GM19395 (cell line): Measurements from ENCODE around the gene ITM2C.

ENCODE experiments used
- ATAC-seq: cut with Tn5 transposase; IDR thresholded peaks from one replicate; pipeline ENCODE4 v1.9.1; 2021; ENCODE audit warnings: mild to moderate bottlenecking, moderate library complexity; ENCODE audit not compliant: unreplicated experiment

The ITM2C gene

DNA sequence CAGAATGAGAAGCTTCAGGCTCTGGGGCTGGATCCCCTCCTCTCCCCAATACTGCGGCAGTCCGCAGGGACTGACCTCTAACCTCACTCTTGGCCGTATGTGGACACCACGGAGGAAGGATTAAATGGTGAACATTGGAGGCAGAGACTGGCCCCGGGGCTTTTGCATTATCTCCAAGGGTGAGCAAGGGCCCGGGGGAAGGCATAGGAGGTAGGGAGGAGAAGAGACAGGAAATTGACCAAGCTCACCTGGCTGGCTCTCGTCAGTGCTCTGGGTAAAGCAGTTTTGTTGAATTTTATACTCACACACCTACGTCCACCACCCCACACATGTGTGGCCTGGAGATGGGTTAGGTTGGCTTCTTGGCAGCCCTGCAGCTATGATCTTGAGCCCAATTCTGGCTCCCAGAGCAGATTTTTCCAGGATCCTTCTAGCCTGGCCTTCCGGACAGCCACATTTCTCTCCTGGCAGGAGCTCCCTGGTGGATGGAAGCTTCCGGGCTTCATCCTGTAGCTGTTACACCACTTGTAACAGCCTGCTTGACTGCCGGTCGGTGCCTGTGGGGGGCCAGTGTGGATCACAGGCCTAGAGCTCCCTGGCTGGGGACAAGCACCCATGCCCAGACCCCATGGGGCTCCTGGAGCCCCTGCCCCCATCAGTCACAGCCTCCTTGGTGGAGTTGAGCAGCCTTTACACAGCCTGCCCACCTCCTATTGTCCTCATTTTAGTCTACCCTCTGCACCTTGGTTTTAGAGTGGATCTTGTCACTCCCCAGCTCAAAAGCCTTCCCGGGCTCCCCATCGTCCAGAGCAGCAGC, 7.6 kb downstream of the ITM2C start:
- ATAC-seq, result peak; percentile 1

DNA sequence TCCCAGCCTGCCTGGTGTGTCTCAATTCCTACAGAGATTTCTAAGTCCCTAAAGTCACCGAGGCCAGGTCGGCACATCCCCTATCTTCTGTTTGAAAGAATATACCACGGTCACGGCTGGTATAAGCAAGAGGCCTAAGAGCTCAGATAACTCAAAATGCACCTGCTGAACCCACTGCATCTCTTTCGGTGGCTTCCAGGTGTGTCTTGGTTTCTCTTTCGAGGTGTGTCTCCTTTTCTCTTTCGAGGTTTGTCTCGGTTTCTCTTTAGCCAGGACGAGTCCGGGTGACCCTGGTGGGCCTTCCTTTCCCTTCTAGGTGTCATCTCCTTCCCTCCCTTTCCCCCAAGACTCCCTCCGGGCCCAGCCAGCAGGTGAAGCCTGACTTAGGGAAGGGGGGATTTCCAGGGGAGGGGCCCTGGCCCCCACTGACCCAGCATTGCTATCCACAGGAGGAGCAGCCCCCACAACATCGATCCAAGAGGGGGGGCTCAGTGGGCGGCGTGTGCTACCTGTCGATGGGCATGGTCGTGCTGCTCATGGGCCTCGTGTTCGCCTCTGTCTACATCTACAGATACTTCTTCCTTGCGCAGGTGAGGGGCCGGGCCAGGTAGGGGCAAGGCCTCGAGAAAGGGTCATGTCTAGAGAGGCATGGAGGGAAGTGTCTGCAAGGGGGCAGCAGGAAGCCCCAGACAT, 8.4 kb downstream of the ITM2C start:
- peak; percentile 72 for ATAC-seq

DNA sequence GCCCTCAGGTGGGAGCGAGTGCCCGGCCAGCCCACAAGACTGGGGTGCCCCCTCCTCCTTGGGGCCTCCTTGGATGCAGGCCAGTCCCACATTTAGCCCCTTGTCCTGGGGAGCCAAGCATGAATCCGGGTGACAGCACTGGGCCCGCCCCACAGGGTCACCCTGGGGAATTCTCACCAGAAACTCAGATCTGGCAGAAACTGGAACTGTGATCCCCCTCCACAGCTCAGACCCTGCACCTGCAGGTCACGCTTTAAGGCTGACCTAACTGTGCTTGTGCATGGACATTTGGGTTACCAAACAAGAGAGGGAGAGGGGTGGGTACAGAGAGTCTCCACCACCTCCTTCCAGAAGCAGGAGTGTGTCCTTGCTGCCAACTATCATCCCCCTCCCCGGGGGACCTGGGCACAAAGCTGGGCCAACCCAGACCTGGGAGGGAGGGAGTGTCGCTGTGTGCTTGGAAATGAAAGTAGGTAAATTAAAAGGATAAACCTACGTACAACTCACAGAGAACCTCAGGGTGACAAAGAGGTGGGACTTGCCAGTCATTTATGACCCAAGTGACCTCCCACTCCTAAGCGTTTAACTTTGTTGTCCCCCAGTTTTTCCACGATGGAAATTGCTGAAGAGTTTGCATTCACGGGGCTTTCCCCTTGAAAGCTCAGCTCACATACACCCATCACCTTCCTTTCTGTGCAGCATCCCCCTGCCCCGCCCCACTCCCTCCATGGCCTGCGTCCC, 9.1 kb downstream of the ITM2C start:
- ATAC-seq, result peak; percentile 72

DNA sequence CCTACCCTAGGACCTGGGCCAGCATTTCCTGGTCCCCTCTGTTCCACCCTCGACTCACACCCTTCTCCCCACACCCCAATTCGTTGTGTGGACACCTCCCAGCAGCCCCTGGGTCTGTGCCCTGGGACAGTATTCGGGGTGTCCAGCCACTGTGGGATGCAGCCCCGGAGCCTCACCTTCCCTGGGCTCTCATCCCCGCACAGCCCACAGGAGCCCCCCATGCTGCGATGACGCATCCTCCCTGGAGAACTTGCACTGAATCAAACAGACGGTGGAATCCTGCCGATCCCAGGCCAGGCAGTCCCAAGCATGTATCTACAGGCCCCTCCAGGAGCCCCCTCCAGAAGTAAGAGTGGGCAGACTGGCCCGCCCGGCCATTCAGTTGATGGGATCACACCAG, 9.7 kb downstream of the ITM2C start:
- no peak for ATAC-seq

DNA sequence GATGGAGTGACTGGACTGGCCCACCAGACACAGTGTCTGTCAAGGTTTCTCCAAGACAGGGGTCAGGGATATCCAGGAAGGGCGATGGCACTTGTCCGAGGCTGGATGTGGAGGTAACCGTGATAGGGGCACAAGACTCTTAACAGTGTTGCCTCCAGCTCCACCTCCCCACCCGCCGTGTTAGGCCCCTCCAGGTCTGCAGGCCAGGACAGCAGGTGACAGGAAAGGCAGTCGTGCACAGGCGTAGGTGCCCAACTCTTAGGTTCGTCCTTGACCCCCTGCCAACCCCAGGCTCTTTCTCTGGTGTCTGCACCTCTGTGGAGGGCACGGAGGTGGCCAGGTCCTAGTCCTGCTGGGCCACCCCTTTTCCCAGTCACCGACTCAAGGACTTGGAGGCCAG, 10.1 kb downstream of the ITM2C start:
- no peak for ATAC-seq

DNA sequence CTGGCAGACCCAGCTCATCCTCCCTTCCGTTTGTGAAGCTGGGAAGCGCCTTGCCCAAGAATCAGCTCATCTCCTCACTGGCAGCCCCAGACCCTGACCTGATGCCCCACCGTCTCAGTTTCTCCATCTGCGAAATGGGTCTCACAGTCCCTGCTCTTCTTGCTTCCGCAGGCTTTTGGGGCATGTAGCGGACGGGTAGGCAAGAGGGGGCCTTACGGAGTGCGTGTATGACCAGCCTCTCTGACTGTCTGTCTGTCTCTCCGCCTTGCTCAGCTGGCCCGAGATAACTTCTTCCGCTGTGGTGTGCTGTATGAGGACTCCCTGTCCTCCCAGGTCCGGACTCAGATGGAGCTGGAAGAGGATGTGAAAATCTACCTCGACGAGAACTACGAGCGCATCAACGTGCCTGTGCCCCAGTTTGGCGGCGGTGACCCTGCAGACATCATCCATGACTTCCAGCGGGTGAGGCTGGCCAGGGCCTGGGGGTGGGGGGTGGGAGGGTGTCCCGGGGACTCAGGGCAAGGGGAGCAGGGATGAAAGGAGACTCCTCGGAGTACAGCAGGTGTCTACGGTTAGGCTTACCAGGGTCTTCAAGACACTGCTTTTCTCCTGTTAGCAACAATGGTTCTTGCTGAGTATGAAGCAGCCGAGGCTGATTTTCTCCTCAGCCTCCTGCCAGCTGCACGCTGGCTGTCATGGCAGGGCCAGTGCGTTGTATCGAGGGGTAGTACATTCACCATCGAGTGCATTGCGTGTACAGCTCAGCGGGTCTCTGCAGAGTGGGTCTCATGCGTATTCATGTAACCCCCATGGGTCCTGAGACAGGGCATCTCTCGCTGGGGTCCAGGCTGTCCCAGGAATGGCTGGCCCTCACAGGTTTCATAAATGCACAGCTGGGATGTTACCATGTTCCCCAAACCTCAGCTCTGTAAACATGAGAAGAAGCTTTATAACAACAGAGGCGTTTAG, 10.9 kb downstream of the ITM2C start:
- ATAC-seq, result no peak

DNA sequence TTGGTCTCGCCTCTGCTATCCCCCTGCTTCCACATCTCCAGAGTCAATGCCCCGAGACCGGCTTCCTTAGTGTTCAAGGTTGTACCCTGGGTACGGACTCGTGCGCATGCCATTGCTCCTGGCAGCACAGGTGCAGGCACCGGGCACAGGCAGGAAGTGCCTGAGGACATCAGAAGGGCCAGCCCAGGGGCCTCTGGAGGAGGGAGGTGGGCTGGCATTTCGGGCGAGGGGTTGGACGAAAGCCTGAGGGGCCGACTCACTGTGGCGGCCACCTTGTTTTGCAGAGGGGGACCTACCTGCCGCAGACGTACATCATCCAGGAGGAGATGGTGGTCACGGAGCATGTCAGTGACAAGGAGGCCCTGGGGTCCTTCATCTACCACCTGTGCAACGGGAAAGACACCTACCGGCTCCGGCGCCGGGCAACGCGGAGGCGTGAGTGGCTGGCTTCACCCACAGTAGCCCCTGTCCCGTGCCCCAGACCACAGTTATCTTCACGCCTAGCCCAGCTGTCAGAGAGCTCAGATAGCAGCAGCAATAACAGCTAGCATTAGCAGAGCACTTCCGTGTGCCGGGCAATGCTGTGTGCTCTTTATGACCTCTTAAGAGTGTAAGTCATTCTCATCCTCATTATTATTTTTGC, 12.5 kb downstream of the ITM2C start:
- no peak for ATAC-seq

DNA sequence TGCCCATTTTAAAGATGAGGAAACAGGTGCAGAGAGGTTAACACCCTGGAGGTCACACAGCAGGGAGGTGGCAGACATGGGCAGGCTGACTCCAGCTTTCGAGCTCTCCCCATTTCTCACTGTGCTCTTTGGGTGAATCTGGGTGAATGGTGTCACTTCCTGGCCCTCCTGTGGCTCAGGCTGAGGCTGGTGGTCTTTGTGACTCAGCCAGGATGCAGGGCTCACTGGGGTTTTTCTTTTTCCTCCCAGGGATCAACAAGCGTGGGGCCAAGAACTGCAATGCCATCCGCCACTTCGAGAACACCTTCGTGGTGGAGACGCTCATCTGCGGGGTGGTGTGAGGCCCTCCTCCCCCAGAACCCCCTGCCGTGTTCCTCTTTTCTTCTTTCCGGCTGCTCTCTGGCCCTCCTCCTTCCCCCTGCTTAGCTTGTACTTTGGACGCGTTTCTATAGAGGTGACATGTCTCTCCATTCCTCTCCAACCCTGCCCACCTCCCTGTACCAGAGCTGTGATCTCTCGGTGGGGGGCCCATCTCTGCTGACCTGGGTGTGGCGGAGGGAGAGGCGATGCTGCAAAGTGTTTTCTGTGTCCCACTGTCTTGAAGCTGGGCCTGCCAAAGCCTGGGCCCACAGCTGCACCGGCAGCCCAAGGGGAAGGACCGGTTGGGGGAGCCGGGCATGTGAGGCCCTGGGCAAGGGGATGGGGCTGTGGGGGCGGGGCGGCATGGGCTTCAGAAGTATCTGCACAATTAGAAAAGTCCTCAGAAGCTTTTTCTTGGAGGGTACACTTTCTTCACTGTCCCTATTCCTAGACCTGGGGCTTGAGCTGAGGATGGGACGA, 13.2 kb downstream of the ITM2C start:
- ATAC-seq, result no peak

DNA sequence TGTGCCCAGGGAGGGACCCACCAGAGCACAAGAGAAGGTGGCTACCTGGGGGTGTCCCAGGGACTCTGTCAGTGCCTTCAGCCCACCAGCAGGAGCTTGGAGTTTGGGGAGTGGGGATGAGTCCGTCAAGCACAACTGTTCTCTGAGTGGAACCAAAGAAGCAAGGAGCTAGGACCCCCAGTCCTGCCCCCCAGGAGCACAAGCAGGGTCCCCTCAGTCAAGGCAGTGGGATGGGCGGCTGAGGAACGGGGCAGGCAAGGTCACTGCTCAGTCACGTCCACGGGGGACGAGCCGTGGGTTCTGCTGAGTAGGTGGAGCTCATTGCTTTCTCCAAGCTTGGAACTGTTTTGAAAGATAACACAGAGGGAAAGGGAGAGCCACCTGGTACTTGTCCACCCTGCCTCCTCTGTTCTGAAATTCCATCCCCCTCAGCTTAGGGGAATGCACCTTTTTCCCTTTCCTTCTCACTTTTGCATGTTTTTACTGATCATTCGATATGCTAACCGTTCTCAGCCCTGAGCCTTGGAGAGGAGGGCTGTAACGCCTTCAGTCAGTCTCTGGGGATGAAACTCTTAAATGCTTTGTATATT, 14.0 kb downstream of the ITM2C start:
- ATAC-seq, result no peak

DNA sequence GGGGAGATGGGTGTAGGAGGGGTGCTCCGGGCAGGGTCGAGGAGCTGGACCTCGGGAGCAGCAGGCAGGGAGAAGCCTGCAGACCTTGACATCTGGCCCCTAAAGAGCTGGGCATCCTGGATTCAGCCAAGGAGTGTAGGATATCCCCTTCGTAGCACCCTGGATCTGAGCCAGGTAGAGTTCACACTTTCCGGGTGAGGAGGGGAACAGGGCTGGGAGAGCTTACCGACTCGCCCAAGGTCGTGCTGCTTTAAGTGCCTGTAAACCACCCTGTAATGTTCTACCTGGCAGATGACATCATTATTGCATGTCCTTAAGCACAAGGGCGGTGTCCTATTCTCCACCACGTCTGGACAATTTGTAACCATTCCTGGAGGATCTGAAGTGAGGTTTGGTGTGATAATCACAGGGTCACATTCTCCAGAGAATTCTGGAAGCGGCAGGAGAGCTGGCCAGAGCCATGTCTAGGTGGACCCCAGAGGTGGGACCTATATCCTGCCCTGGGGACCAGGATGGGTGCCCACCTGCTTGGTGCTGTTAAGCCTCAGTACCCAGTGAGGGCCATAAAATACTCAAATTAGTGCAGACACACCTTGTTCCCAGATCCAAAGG, 14.6 kb downstream of the ITM2C start:
- ATAC-seq, result no peak

DNA sequence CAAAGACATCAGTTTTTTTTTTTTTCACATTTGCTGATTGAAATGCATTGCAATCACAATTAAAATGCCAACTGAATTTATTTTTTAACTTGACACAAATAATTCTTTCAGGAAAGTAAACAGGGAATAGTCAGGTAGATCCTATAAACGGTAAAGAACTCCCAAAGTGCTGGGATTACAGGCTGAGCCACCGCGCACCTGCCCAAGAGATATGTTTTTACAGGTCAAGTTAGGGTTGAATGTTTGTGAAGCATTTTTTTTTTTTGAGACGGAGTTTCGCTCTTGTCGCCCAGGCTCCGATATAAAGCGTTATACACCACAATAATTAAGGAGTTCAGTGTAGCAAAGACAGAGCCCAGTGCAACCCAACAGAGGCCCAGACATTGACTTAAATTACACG, 15.1 kb downstream of the ITM2C start:
- ATAC-seq, result no peak

DNA sequence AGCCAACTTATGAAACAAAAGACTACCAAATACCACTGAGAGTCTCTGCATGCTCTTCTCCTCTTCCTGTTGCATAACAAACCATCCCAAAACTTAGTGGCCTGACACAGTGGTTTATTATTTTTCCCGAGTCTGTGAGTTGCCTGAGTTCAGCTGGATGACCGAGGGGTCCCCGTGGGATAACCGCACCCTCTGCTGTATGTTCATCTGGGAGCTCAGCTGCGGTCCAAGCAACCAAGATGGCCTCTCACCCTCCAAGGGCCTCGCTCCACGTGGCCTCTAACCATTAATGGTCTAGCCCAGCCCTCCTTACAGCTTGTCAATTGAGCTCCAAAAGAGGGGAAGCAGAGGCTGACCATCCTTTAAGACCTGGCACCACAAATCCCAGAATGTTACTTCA, 17.1 kb downstream of the ITM2C start:
- ATAC-seq, result no peak

DNA sequence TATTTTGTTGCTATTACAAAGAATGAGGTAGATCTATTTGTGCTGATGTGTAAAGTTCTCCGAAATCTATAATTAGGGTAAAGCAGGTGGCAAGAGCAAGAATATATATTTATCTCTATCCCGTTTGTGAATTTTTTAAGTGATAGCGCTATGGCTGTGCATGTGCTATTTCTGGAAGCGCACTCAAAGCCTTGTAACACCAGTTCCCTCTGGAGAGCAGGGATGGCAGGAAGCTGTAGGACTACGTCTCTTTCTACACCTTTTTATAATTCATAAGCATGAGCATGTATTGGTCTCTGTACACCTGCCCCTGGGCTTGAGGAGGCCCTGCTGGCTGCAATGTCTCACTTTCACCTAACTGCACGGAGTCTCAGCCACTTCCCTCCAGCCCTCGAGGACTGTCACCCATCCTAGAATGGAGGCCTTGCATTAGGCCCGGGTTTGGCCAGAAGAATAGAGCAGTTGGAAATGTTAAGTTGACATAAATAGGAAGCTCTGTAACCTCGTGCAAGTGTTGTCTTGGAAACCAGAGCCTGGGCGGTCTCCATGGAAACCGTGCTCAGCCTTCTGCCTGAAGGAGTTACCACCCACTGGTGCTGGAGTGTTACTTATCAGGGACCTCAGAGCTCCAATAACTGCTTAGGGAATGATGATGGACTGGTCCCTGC, 20.9 kb downstream of the ITM2C start:
- ATAC-seq, result no peak

DNA sequence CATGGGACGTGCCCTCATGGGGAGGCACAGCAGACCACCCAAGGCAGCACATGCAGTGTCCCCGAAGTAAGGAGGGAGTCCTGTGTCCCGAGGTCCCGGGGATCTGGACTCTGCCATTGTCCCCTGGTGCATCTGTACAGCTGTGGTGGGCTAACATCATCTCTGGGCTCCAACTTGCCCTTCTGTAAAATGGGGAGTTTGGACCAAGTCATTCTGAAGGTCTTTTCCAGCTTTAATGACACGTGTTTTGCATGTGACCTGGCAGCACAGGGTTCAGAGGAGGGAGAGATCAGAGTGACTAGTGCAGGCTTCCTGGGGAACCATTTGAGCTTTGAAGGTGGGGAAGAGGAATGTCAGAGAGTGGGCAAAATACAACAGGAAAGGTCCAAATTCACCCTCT, 21.5 kb downstream of the ITM2C start:
- no peak for ATAC-seq

DNA sequence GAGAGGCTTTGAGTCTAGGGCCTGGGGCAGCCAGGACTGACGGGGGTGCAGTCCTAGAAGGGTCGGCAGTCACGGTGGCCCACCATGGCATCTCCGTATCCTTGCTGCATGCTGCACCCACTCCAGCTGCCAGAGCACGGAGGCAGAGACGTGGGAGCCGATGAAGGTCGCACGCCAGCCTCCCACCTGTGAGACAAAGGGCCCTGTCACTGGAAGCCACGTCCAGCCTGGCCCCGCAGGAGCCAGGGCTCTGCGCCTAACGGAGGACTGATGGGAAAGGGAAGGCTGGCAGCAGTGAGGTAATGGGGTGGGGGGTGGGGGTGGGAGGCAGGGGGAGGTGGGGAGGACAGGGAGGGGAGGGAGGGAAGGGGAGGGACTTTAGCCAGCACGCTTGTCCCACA, 21.9 kb downstream of the ITM2C start:
- no peak for ATAC-seq

DNA sequence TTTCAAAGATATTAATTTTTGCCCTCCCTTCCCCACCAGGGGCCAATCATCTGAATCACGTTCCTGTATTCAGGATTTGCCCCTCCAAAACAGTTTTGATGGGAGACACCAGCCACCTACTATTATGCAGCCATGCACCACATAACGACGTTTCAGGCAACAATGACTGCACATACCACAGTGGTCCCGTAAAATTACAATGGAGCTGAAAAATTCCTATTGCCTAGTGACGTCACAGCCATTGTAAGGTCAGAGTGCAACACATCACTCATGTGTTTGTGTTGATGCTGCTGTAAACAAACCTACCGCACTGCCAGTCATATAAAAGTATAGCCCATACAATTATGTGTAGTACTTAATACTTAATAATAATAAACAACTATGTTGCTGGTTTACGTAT, 22.6 kb downstream of the ITM2C start:
- no peak for ATAC-seq

DNA sequence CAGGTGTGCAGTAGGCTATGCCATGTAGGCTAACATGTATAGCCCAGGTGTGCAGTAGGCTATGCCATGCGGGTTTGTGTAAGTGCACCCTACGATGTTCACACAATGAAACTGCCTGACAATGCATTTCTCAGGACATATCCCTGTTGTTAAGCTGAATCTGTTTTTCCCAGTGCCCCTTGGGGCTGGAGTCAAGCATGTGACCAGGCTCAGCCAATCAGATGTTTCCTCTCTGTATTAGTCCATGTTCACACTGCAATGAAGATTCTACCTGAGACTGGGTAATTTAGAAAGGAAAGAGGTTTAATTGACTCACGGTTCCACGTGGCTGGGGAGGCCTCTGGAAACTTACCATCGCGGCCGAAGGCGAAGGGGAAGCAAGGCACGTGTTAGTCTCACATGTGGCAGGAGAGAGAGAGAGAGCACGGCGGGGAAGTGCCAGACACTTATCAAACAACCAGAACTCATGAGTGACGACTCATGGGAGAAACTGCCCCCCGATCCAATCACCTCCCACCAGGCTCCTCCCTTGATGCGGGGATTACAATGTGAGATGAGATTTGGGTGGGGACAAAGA, 24.2 kb downstream of the ITM2C start:
- no peak for ATAC-seq
